ENCODE measurements around the gene COL2A1. TPM values are rescaled to one million over a fixed set of nuclear protein-coding genes. Genes with fewer than 3 reads are reported as not detected.

COL2A1 gene
- total RNA-seq, 1 experiment from 2014 or later: 1.4 TPM

- Histone ChIP-seq H3K27me3 (ENCODE audit: control insufficient read depth, insufficient read depth, low read length) (no peaks in the 10 kb centered on the region), H3K36me3 (ENCODE audit: control insufficient read depth, insufficient read depth, low read length) (no peaks in the 10 kb centered on the region), H3K9me3 (ENCODE audit: control insufficient read depth, insufficient read depth, low read depth, low read length) (no peaks in the 10 kb centered on the region), H3K4me3 (ENCODE audit: low read depth in 2 of 2, low read length in 2 of 2) (no peak overlapping the region), H3K4me1 (ENCODE audit: control insufficient read depth, insufficient read depth, low read length) (no peaks in the 10 kb centered on the region), H3K27ac (ENCODE audit: low read length) (no peak overlapping the region)
- in situ Hi-C loops (cut with HindIII; ENCODE audit: low pct_unique_long_range_greater_than_20kb, low sequenced_read_pairs) (no loop called here), intact Hi-C loops (cut with micrococcal nuclease; ENCODE audit: unreplicated experiment) (no loop called here)
- ATAC-seq (no peak), DNase-seq (ENCODE audit: low read depth, low spot score) (no peak)
- BruUV-seq (replicated peaks): no TSS peak
- TF ChIP-seq, protein P1, sequence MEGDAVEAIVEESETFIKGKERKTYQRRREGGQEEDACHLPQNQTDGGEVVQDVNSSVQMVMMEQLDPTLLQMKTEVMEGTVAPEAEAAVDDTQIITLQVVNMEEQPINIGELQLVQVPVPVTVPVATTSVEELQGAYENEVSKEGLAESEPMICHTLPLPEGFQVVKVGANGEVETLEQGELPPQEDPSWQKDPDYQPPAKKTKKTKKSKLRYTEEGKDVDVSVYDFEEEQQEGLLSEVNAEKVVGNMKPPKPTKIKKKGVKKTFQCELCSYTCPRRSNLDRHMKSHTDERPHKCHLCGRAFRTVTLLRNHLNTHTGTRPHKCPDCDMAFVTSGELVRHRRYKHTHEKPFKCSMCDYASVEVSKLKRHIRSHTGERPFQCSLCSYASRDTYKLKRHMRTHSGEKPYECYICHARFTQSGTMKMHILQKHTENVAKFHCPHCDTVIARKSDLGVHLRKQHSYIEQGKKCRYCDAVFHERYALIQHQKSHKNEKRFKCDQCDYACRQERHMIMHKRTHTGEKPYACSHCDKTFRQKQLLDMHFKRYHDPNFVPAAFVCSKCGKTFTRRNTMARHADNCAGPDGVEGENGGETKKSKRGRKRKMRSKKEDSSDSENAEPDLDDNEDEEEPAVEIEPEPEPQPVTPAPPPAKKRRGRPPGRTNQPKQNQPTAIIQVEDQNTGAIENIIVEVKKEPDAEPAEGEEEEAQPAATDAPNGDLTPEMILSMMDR (IDR thresholded peaks at IDR 0.05): no peak
- no peak for TF ChIP-seq SIN3A (IDR thresholded peaks at IDR 0.05; ENCODE audit: borderline replicate concordance, insufficient read depth, low read depth, low read length)
- no peak for TF ChIP-seq POLR2AphosphoS5 (IDR thresholded peaks at IDR 0.05; ENCODE audit: low read depth, low read length)
- no peak for TF ChIP-seq REST (IDR thresholded peaks at IDR 0.05; ENCODE audit: insufficient read depth in 1 of 2, low read depth in 2 of 2, low read length in 1 of 2)
- TF ChIP-seq TCF7L2 (IDR thresholded peaks at IDR 0.05; ENCODE audit: low read depth, low read length): no peak
- ChIA-PET POLR2A (no interaction called here), CTCF (interaction anchor here (0.6 to 1.1 kb wide), 2 partner anchors 10 to 111 kb away, joined by 3 to 4 read pairs; no protein-coding TSS in a partner anchor)
These were observed 23.3 kb downstream of the COL2A1 start for GRCh38 chr12:47980779-47981495.

DNA sequence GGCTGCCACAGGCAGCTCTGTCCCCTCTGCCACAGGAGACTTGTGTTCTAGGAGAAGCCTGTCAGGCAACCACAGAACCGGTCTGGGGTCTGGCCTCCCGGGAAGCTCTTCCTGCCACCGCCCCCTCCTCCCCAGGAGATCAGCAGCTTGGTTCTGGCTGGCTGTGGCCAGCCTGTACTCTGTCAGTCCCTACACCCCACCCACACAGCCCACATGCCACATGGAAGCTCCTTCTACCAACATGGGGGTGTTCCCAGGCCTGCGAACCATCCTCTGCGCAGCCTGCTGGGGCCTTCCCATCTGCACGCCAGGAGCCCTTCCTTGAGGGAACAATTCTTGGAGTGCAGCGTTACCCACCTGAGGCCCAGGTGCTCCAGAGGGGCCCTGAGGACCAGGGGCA lies 24.1 kb downstream of the COL2A1 start:
- Histone ChIP-seq H3K36me3 (ENCODE audit: control insufficient read depth, insufficient read depth, low read length) (no peaks in the 10 kb centered on the region), H3K4me1 (ENCODE audit: control insufficient read depth, insufficient read depth, low read length) (no peaks in the 10 kb centered on the region), H3K4me3 (ENCODE audit: low read depth in 2 of 2, low read length in 2 of 2) (no peak overlapping the region), H3K27ac (ENCODE audit: low read length) (no peak overlapping the region), H3K27me3 (ENCODE audit: control insufficient read depth, insufficient read depth, low read length) (no peaks in the 10 kb centered on the region), H3K9me3 (ENCODE audit: control insufficient read depth, insufficient read depth, low read depth, low read length) (no peaks in the 10 kb centered on the region)
- intact Hi-C loops (cut with micrococcal nuclease; ENCODE audit: unreplicated experiment): no loop called here
- CTCF ChIA-PET: interaction anchor here (0.6 to 1.1 kb wide), 2 partner anchors 11 to 110 kb away, joined by 3 to 4 read pairs; no protein-coding TSS in a partner anchor
- BruUV-seq (replicated peaks): no TSS peak
- TF ChIP-seq SIN3A (IDR thresholded peaks at IDR 0.05; ENCODE audit: borderline replicate concordance, insufficient read depth, low read depth, low read length): no peak
- no peak for TF ChIP-seq REST (IDR thresholded peaks at IDR 0.05; ENCODE audit: insufficient read depth in 1 of 2, low read depth in 2 of 2, low read length in 1 of 2)
- no peak for TF ChIP-seq TCF7L2 (IDR thresholded peaks at IDR 0.05; ENCODE audit: low read depth, low read length)
- TF ChIP-seq, protein P1 (IDR thresholded peaks at IDR 0.05): no peak
- DNase-seq (ENCODE audit: low read depth, low spot score) (no peak), ATAC-seq (no peak)
- in situ Hi-C loops (cut with HindIII; ENCODE audit: low pct_unique_long_range_greater_than_20kb, low sequenced_read_pairs): no loop called here
- POLR2A ChIA-PET: no interaction called here
